SK-N-SH treated with all-trans-retinoic acid at 6 μM for 48 hours (cell line): ENCODE data around the gene RNF111.

Experiments
- ATAC-seq: fragments of 200-7000 bp; cut with Tn5 transposase; 3 replicates; pipeline ENCODE4 v1.9.1; 2020; ENCODE audit warnings: mild to moderate bottlenecking, moderate library complexity
- ARNTL ChIP-seq: fragments of 450-650 bp; formaldehyde crosslinking; IDR thresholded peaks from 2 replicates; pipeline ENCODE4 v1.5.0; 2020; ENCODE audit warnings: low read depth, mild to moderate bottlenecking, moderate library complexity, borderline replicate concordance
- BACH2 ChIP-seq: fragments of 250-450 bp; sonication (Bioruptor Pico); IDR thresholded peaks from 2 replicates; pipeline ENCODE4 v1.9.0; 2021; ENCODE audit warnings: mild to moderate bottlenecking, borderline replicate concordance
- CREB5 ChIP-seq: fragments of 250-450 bp; sonication (Bioruptor Pico); IDR thresholded peaks from 2 replicates; pipeline ENCODE4 v1.5.1; 2020; ENCODE audit warnings: low read depth, mild to moderate bottlenecking, moderate library complexity
- CSDC2 ChIP-seq: fragments of 250-450 bp; sonication (Bioruptor Pico); IDR thresholded peaks from 2 replicates; pipeline ENCODE4 v1.5.0; 2020; ENCODE audit warnings: mild to moderate bottlenecking, moderate library complexity
- CSRNP3 ChIP-seq: fragments of 250-450 bp; sonication (Bioruptor Pico); IDR thresholded peaks from 2 replicates; pipeline ENCODE4 v1.5.1; 2021; ENCODE audit warnings: mild to moderate bottlenecking, moderate library complexity
- GLIS3 ChIP-seq: fragments of 250-450 bp; sonication (Bioruptor Pico); IDR thresholded peaks from 2 replicates; pipeline ENCODE4 v1.5.0; 2020; ENCODE audit warnings: mild to moderate bottlenecking, moderate library complexity
- ISL1 ChIP-seq: fragments of 250-450 bp; sonication (Bioruptor Pico); IDR thresholded peaks from 2 replicates; pipeline ENCODE4 v2.1.2; 2022; ENCODE audit warnings: mild to moderate bottlenecking, moderate library complexity
- OSR1 ChIP-seq: fragments of 250-450 bp; sonication (Bioruptor Pico); IDR thresholded peaks from 2 replicates; pipeline ENCODE4 v1.8.0; 2022; ENCODE audit warnings: moderate library complexity, mild to moderate bottlenecking, inconsistent platforms
- PATZ1 ChIP-seq: fragments of 250-450 bp; sonication (Bioruptor Pico); IDR thresholded peaks from 2 replicates; pipeline ENCODE4 v1.8.0; 2020; ENCODE audit warnings: mild to moderate bottlenecking, moderate library complexity, borderline replicate concordance
- POU6F1 ChIP-seq: fragments of 250-450 bp; sonication (Bioruptor Pico); IDR thresholded peaks from 2 replicates; pipeline ENCODE4 v1.8.0; 2021; ENCODE audit warnings: low read depth, mild to moderate bottlenecking, moderate library complexity, borderline replicate concordance
- PPARA ChIP-seq: fragments of 250-450 bp; sonication (Bioruptor Pico); IDR thresholded peaks from 2 replicates; pipeline ENCODE4 v1.5.0; 2020; ENCODE audit warnings: mild to moderate bottlenecking, borderline replicate concordance
- RARB ChIP-seq: fragments of 250-450 bp; sonication (Bioruptor Pico); IDR thresholded peaks from 2 replicates; pipeline ENCODE4 v1.8.0; 2021; ENCODE audit warnings: mild to moderate bottlenecking, moderate library complexity
- SNAI2 ChIP-seq: fragments of 250-450 bp; sonication (Bioruptor Pico); IDR thresholded peaks from 2 replicates; pipeline ENCODE4 v1.5.0; 2020; ENCODE audit warnings: mild to moderate bottlenecking, moderate library complexity
- TCF4 ChIP-seq: fragments of 250-450 bp; sonication (Bioruptor Pico); IDR thresholded peaks from 2 replicates; pipeline ENCODE4 v1.8.0; 2021; ENCODE audit warnings: mild to moderate bottlenecking, moderate library complexity, borderline replicate concordance
- TOX ChIP-seq: fragments of 250-450 bp; sonication (Bioruptor Pico); IDR thresholded peaks from 2 replicates; pipeline ENCODE4 v1.8.0; 2021; ENCODE audit warnings: mild to moderate bottlenecking, moderate library complexity, borderline replicate concordance
- TSHZ2 ChIP-seq: fragments of 250-450 bp; sonication (Bioruptor Pico); IDR thresholded peaks from 2 replicates; pipeline ENCODE4 v1.5.0; 2020; ENCODE audit warnings: mild to moderate bottlenecking, moderate library complexity
- ZC3H10 ChIP-seq: fragments of 250-450 bp; sonication (Bioruptor Pico); IDR thresholded peaks from 2 replicates; pipeline ENCODE4 v1.5.1; 2021; ENCODE audit warnings: mild to moderate bottlenecking, moderate library complexity
- ZFP3 ChIP-seq: fragments of 250-450 bp; sonication (Bioruptor Pico); IDR thresholded peaks from 2 replicates; pipeline ENCODE4 v1.5.0; 2020; ENCODE audit warnings: mild to moderate bottlenecking, moderate library complexity
- ZFP30 ChIP-seq: fragments of 450-650 bp; formaldehyde crosslinking; IDR thresholded peaks from 2 replicates; pipeline ENCODE4 v1.5.0; 2022; ENCODE audit warnings: mild to moderate bottlenecking, moderate library complexity
- ZNF565 ChIP-seq: fragments of 450-650 bp; formaldehyde crosslinking; conservative IDR thresholded peaks from 2 replicates; pipeline ENCODE4 v1.5.0; 2020; ENCODE audit warnings: low read depth, mild to moderate bottlenecking, moderate library complexity
- ZNF8 ChIP-seq: fragments of 450-650 bp; formaldehyde crosslinking; IDR thresholded peaks from 2 replicates; pipeline ENCODE4 v1.5.0; 2020; ENCODE audit warnings: mild to moderate bottlenecking, moderate library complexity

Gene RNF111

GRCh38 chr15:58987491-58988005 lies at the start of gene RNF111:
Gene RNF111, plus strand, starts transcription at chr15:58987663. Its CDS starts 43,160 bp downstream, at chr15:59030823.
- peak; percentile 92 for ATAC-seq
- TF ChIP-seq OSR1 (no peak), POU6F1 (no peak)

GRCh38 chr15:58947179-58947578 lies 40.3 kb upstream of the RNF111 start:
- ATAC-seq = no peak
- TF ChIP-seq TCF4 (CRISPR knock-in tag) = no peak
- no peak for TF ChIP-seq RARB
- TF ChIP-seq TOX (CRISPR knock-in tag) = no peak
- no peak for TF ChIP-seq ZNF565 (CRISPR knock-in tag)
- TF ChIP-seq ZC3H10 = no peak
- no peak for TF ChIP-seq ARNTL (CRISPR knock-in tag)
- no peak for TF ChIP-seq CSRNP3 (CRISPR knock-in tag)
- TF ChIP-seq GLIS3 (CRISPR knock-in tag) = no peak
- no peak for TF ChIP-seq SNAI2 (CRISPR knock-in tag)
- no peak for TF ChIP-seq ZNF8 (CRISPR knock-in tag)
- TF ChIP-seq ZFP30 (CRISPR knock-in tag) = no peak
- TF ChIP-seq PPARA (CRISPR knock-in tag) = no peak
- no peak for TF ChIP-seq TSHZ2 (CRISPR knock-in tag)
- TF ChIP-seq BACH2 (CRISPR knock-in tag) = no peak
- TF ChIP-seq PATZ1 = no peak
- TF ChIP-seq CSDC2 (CRISPR knock-in tag) = no peak

- ATAC-seq = peak; percentile 92
- no peak for TF ChIP-seq ZFP3 (CRISPR knock-in tag)
Observed at GRCh38 chr15:58951388-58952007, 36.0 kb upstream of the RNF111 start.

- ATAC-seq = peak; percentile 36
- TF ChIP-seq ARNTL (CRISPR knock-in tag) = no peak
- no peak for TF ChIP-seq PPARA (CRISPR knock-in tag)
- TF ChIP-seq TOX (CRISPR knock-in tag) = no peak
- TF ChIP-seq CREB5 (CRISPR knock-in tag) = no peak
- no peak for TF ChIP-seq ISL1 (CRISPR knock-in tag)
- TF ChIP-seq TCF4 (CRISPR knock-in tag) = no peak
- no peak for TF ChIP-seq TSHZ2 (CRISPR knock-in tag)
- no peak for TF ChIP-seq CSDC2 (CRISPR knock-in tag)
- TF ChIP-seq ZC3H10 = no peak
- TF ChIP-seq BACH2 (CRISPR knock-in tag) = no peak
- TF ChIP-seq ZNF565 (CRISPR knock-in tag) = no peak
- TF ChIP-seq ZNF8 (CRISPR knock-in tag) = no peak
- no peak for TF ChIP-seq POU6F1
Observed at GRCh38 chr15:58952751-58953150, 34.7 kb upstream of the RNF111 start.
